Mucosa of descending colon (tissue), 3 donors: ENCODE measurements around the gene KRTAP6-2. TPM values are rescaled to one million over a fixed set of nuclear protein-coding genes. Genes with fewer than 3 reads are reported as not detected.

Experiments used
- ATAC-seq: fragments of 200-7000 bp; cut with Tn5 transposase; one replicate; pipeline ENCODE4 v1.9.1; 2020; ENCODE audit warnings: mild to moderate bottlenecking, moderate library complexity
- DNase-seq, 3 donors: peaks; one replicate each; pipeline ENCODE4 v3.0.0-alpha.2; 2020
- H3K36me3 ChIP-seq: fragments of 200-600 bp; one replicate; pipeline ENCODE4 v1.8.0; 2021; ENCODE audit warnings: low read depth, mild to moderate bottlenecking
- H3K4me1 ChIP-seq: fragments of 200-600 bp; one replicate; pipeline ENCODE4 v1.8.0; 2021; ENCODE audit warnings: low read depth, mild to moderate bottlenecking
- H3K4me3 ChIP-seq: fragments of 200-600 bp; one replicate; pipeline ENCODE4 v1.8.0; 2021; ENCODE audit warnings: mild to moderate bottlenecking
- H3K9me3 ChIP-seq: fragments of 200-600 bp; one replicate; pipeline ENCODE4 v1.8.0; 2021; ENCODE audit warnings: mild to moderate bottlenecking
- CTCF ChIP-seq: fragments of 200-600 bp; IDR thresholded peaks from one replicate; pipeline ENCODE4 v1.8.0; 2022; ENCODE audit warnings: antibody characterized with exemption, mild to moderate bottlenecking
- intact Hi-C, 2 donors: fragments of 100-400 bp; cut with DNase I in 1 of 2; cut with micrococcal nuclease in 1 of 2; formaldehyde crosslinking; loops; one replicate each; pipeline versions ENCODE4 v1.11.0 to v1.11.1; 2022; cut with DNase I, micrococcal nuclease
- total RNA-seq, 3 donors: library from RNA; stranded (reverse); fragmentation: NEBNext Ultra II Directional in 2 of 3; extraction: Animal tissue kit (Norgen Biotek cat#: 25700) in 2 of 3; gene quantifications; one replicate each; pipeline versions ENCODE4 v1.2.1 to v1.2.4, GENCODE V29; 2021 to 2023
- donor health status: DM: no; HTN: no; CAD: no; lungs with moderate emphysema.
- donor health status: DM: no; HTN: no; CAD: no.
- donor health status: DM: no; HTN: yes; CAD: no.

Gene KRTAP6-2
- total RNA-seq, 3 donors from 2014 or later: not detected

GRCh38 chr21:30620080-30620479 is 21.4 kb upstream of the KRTAP6-2 start:
- H3K9me3 ChIP-seq: peaks cover 48% of the 10 kb centered on the region
- intact Hi-C loops: no loop called here
- no peak for ATAC-seq

GRCh38 chr21:30616125-30616524 is 17.4 kb upstream of the KRTAP6-2 start, which contains the start of gene KRTAP20-1:
KRTAP20-1 (plus strand) TSS chr21:30616425; CDS start chr21:30616455, 30 bp downstream.
- DNase-seq (no peak), ATAC-seq (no peak)
- Histone ChIP-seq H3K4me3 (no peak within 1 kb of the TSS), H3K9me3 (peaks cover 49% of the 10 kb centered on the region), H3K36me3 (no peaks in the 10 kb centered on the region), H3K4me1 (no peaks in the 10 kb centered on the region)
- no peak for TF ChIP-seq CTCF
- intact Hi-C loops: no loop called here

More at GRCh38 chr21:30620080-30620479, 21.4 kb upstream of the KRTAP6-2 start:
- H3K4me3 ChIP-seq: no peak overlapping the region
- no peaks in the 10 kb centered on the region for H3K36me3 ChIP-seq
- TF ChIP-seq CTCF: no peak
- no peaks in the 10 kb centered on the region for H3K4me1 ChIP-seq
- DNase-seq: no peak

GRCh38 chr21:30615199-30615598 is 16.5 kb upstream of the KRTAP6-2 start:
- Histone ChIP-seq H3K4me1 (no peaks in the 10 kb centered on the region), H3K9me3 (peaks cover 59% of the 10 kb centered on the region), H3K4me3 (no peak overlapping the region), H3K36me3 (no peaks in the 10 kb centered on the region)
- intact Hi-C loops: no loop called here
- no peak for DNase-seq
- no peak for ATAC-seq
- no peak for TF ChIP-seq CTCF

- peaks cover 60% of the 10 kb centered on the region for H3K9me3 ChIP-seq
- no peaks in the 10 kb centered on the region for H3K36me3 ChIP-seq
- no peak for ATAC-seq
- no peak for TF ChIP-seq CTCF
- intact Hi-C loops: no loop called here
- H3K4me3 ChIP-seq: no peak within 1 kb of the TSS
- DNase-seq: no peak
- H3K4me1 ChIP-seq: no peaks in the 10 kb centered on the region
These were observed 15.1 kb upstream of the KRTAP6-2 start, which contains the start of gene KRTAP6-1 for GRCh38 chr21:30613836-30614235. KRTAP6-1 (minus strand) TSS chr21:30613930; CDS start chr21:30613904, 26 bp downstream.

GRCh38 chr21:30612132-30612531 is 13.4 kb upstream of the KRTAP6-2 start:
- DNase-seq: no peak
- Histone ChIP-seq H3K9me3 (peaks cover 53% of the 10 kb centered on the region), H3K4me3 (no peak overlapping the region), H3K36me3 (no peaks in the 10 kb centered on the region), H3K4me1 (no peaks in the 10 kb centered on the region)
- intact Hi-C loops: no loop called here
- TF ChIP-seq CTCF: no peak
- no peak for ATAC-seq

- no peaks in the 10 kb centered on the region for H3K4me1 ChIP-seq
- intact Hi-C loops: no loop called here
- ATAC-seq: no peak
These were observed 7.3 kb upstream of the KRTAP6-2 start for GRCh38 chr21:30605968-30606367.

More at GRCh38 chr21:30605968-30606367, 7.3 kb upstream of the KRTAP6-2 start:
- no peak for DNase-seq
- Histone ChIP-seq H3K36me3 (no peaks in the 10 kb centered on the region), H3K4me3 (no peak overlapping the region), H3K9me3 (peaks cover 48% of the 10 kb centered on the region)
- no peak for TF ChIP-seq CTCF
